Hepatocyte (in vitro differentiated cells): ENCODE data around the gene DPEP2NB. TPM values are rescaled to one million over a fixed set of nuclear protein-coding genes. Genes with fewer than 3 reads are reported as not detected.

ENCODE experiments used
- DNase-seq: peaks from one replicate; pipeline ENCODE4 v3.0.0-alpha.2; 2016; ENCODE audit warnings: low spot score
- H2AFZ ChIP-seq: fragments of 200-600 bp; sonication (generic); 2 replicates; pipeline ENCODE4 v1.6.0; 2016; ENCODE audit warnings: antibody characterized with exemption, mild to moderate bottlenecking
- H3K27ac ChIP-seq: fragments of 200-600 bp; sonication (generic); 2 replicates; pipeline ENCODE4 v1.5.1; 2016; ENCODE audit warnings: mild to moderate bottlenecking
- H3K27me3 ChIP-seq: fragments of 200-600 bp; sonication (generic); 2 replicates; pipeline ENCODE4 v1.6.1; 2016
- H3K36me3 ChIP-seq: fragments of 200-600 bp; sonication (generic); replicated peaks from 2 replicates; pipeline ENCODE4 v1.5.1; 2016; ENCODE audit warnings: low read depth; ENCODE audit not compliant: insufficient read depth
- H3K4me1 ChIP-seq: fragments of 200-600 bp; sonication (generic); 2 replicates; pipeline ENCODE4 v1.5.1; 2016; ENCODE audit warnings: mild to moderate bottlenecking, moderate library complexity; ENCODE audit not compliant: insufficient read depth
- H3K4me2 ChIP-seq: fragments of 200-600 bp; sonication (generic); 2 replicates; pipeline ENCODE4 v1.6.0; 2016
- H3K4me3 ChIP-seq: fragments of 200-600 bp; sonication (generic); 2 replicates; pipeline ENCODE4 v1.5.1; 2016; ENCODE audit warnings: mild to moderate bottlenecking
- H3K79me2 ChIP-seq: fragments of 200-600 bp; sonication (generic); 2 replicates; pipeline ENCODE4 v1.6.0; 2017; ENCODE audit warnings: mild to moderate bottlenecking
- H3K9me2 ChIP-seq: fragments of 200-600 bp; sonication (generic); replicated peaks from 2 replicates; pipeline ENCODE4 v1.6.0; 2017; ENCODE audit warnings: mild to moderate bottlenecking; ENCODE audit not compliant: insufficient read depth
- H3K9me3 ChIP-seq: fragments of 200-600 bp; sonication (generic); 2 replicates; pipeline ENCODE4 v1.5.1; 2016; ENCODE audit warnings: low read depth, mild to moderate bottlenecking
- H4K20me1 ChIP-seq: fragments of 200-600 bp; sonication (generic); 2 replicates; pipeline ENCODE4 v1.6.0; 2016; ENCODE audit warnings: mild to moderate bottlenecking; ENCODE audit not compliant: insufficient read depth, poor library complexity, severe bottlenecking
- EZH2 ChIP-seq: fragments of 200-600 bp; sonication (generic); IDR thresholded peaks from 2 replicates; pipeline ENCODE4 v1.6.1; 2016; ENCODE audit warnings: antibody characterized with exemption, mild to moderate bottlenecking, borderline replicate concordance
- EZH2phosphoT487 ChIP-seq: fragments of 200-600 bp; sonication (generic); IDR thresholded peaks from one replicate; pipeline ENCODE4 v1.6.1; 2018; ENCODE audit warnings: antibody characterized with exemption, mild to moderate bottlenecking, low read depth, moderate library complexity; ENCODE audit not compliant: unreplicated experiment, severe bottlenecking
- WGBS: methylation state at CpG from one replicate; pipeline ENCODE4 v1.1.6; 2016; ENCODE audit warnings: low lambda C conversion rate; ENCODE audit errors: missing lambda C conversion rate; 5-methylcytosine and 5-hydroxymethylcytosine counted together
- polyA plus RNA-seq: library from polyadenylated mRNA; unstranded; fragments of >200 nt; fragmentation: Nextera tagmentation; extraction: Ambion mirVana; gene quantifications from 2 replicates; pipeline ENCODE4 v1.2.1, GENCODE V29; 2016
- total RNA-seq: library from RNA; depleted of rRNA; stranded (reverse); fragments of >200 nt; gene quantifications from 2 replicates; pipeline ENCODE4 v1.2.3, GENCODE V29; 2014
- TF ChIP-seq, protein P1 (sequence below): fragments of 200-600 bp; sonication (generic); IDR thresholded peaks from 2 replicates; pipeline ENCODE4 v1.5.1; 2016; ENCODE audit warnings: antibody characterized with exemption, mild to moderate bottlenecking; ENCODE audit not compliant: poor library complexity

Gene DPEP2NB
- total and polyA plus RNA-seq, 2 experiments from 2014 or later: not detected

DNA sequence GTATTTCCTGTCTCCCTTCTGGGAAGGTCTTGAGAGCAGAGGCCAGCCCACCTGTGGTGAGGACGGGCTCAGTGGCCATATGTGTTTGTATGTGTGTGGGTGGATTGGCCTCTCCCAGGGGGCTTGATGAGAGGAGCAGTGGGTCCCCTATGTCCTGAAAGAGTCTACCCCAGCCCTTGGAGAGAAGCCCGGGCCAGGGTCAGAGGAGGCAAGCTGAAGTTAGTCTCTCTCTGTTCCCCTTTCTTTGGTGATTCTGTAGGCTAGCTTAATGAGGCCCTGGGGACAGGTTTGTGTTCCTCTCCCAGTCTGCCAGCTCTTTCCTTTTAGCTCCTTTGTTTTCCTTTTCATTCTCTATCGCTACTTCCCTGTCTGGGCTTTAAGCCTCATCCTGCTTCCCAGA is 45.7 kb upstream of the DPEP2NB start:
- H3K4me3 ChIP-seq: no peak overlapping the region
- no peak overlapping the region for H2AFZ ChIP-seq
- 94% methylated on average over 3 of the region's 3 CpGs for WGBS
- no peaks in the 10 kb centered on the region for H3K27me3 ChIP-seq
- H3K9me2 ChIP-seq: no peaks in the 10 kb centered on the region
- no peaks in the 10 kb centered on the region for H3K79me2 ChIP-seq
- H4K20me1 ChIP-seq: no peaks in the 10 kb centered on the region
- H3K36me3 ChIP-seq: no peaks in the 10 kb centered on the region
- H3K9me3 ChIP-seq: no peaks in the 10 kb centered on the region
- H3K4me1 ChIP-seq: peaks cover 4% of the 10 kb centered on the region
- no peak overlapping the region for H3K27ac ChIP-seq
- no peak overlapping the region for H3K4me2 ChIP-seq
- DNase-seq: no peak
- TF ChIP-seq EZH2 (no peak), EZH2phosphoT487 (no peak)
- TF ChIP-seq, protein P1, sequence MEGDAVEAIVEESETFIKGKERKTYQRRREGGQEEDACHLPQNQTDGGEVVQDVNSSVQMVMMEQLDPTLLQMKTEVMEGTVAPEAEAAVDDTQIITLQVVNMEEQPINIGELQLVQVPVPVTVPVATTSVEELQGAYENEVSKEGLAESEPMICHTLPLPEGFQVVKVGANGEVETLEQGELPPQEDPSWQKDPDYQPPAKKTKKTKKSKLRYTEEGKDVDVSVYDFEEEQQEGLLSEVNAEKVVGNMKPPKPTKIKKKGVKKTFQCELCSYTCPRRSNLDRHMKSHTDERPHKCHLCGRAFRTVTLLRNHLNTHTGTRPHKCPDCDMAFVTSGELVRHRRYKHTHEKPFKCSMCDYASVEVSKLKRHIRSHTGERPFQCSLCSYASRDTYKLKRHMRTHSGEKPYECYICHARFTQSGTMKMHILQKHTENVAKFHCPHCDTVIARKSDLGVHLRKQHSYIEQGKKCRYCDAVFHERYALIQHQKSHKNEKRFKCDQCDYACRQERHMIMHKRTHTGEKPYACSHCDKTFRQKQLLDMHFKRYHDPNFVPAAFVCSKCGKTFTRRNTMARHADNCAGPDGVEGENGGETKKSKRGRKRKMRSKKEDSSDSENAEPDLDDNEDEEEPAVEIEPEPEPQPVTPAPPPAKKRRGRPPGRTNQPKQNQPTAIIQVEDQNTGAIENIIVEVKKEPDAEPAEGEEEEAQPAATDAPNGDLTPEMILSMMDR: no peak

DNA sequence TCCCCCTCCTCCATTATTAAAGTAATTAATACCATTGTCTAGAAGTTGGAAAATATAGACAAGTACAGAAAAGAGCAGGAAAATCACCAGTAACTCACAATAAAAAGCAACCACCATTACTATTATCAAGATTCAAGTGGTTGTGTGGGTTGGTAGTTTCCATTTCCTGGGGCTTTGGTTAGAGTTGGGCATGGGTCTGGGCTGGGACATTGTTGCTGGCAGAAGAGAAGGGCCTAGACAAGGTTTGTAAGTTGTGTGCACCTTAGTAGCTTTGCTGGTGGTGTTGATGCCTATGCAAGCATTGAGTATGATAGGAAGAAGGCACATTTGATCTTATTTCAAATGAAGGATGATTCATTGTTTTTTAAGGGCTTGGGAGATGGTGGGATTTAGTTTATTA is 44.1 kb upstream of the DPEP2NB start:
- Histone ChIP-seq H3K9me3 (no peaks in the 10 kb centered on the region), H3K27me3 (no peaks in the 10 kb centered on the region), H3K36me3 (no peaks in the 10 kb centered on the region), H3K4me3 (no peak overlapping the region), H3K79me2 (no peaks in the 10 kb centered on the region), H3K27ac (no peak overlapping the region), H3K9me2 (no peaks in the 10 kb centered on the region), H4K20me1 (no peaks in the 10 kb centered on the region), H3K4me1 (no peaks in the 10 kb centered on the region), H2AFZ (no peak overlapping the region), H3K4me2 (no peak overlapping the region)
- TF ChIP-seq EZH2: no peak
- TF ChIP-seq, protein P1: no peak
- no peak for TF ChIP-seq EZH2phosphoT487
- DNase-seq: no peak

DNA sequence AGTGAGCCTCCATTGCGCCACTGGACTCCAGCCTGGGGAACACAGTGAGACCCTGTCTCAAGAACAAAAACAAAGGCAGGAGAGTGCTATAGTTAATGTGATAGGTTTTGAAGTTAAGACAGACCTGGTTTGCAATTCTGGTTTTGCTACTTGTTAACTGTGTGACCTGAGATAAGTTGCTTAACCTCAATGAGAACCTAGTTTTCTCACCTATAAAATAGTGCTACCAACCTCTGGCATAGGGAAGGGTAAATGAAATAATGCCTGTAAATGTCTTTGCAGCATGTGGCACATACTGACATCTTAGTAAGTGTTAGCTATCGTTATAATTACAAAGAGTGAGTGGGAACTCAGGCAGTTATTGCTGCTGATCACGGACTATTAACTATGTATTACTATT is 39.7 kb upstream of the DPEP2NB start:
- H3K36me3 ChIP-seq: no peaks in the 10 kb centered on the region

More for the DNA sequence above, 39.7 kb upstream of the DPEP2NB start:
- H3K4me2 ChIP-seq: no peak overlapping the region
- no peak for DNase-seq
- H3K4me1 ChIP-seq: no peaks in the 10 kb centered on the region
- H3K9me2 ChIP-seq: no peaks in the 10 kb centered on the region
- TF ChIP-seq EZH2phosphoT487 (no peak), EZH2 (no peak)
- TF ChIP-seq, protein P1: no peak
- no peaks in the 10 kb centered on the region for H3K9me3 ChIP-seq
- H4K20me1 ChIP-seq: no peaks in the 10 kb centered on the region
- 95% methylated on average over 3 of the region's 3 CpGs for WGBS
- H2AFZ ChIP-seq: no peak overlapping the region
- H3K27me3 ChIP-seq: no peaks in the 10 kb centered on the region
- no peak overlapping the region for H3K27ac ChIP-seq
- H3K79me2 ChIP-seq: no peaks in the 10 kb centered on the region
- H3K4me3 ChIP-seq: no peak overlapping the region
